HG03558 (cell line): Measurements from ENCODE around the gene ACER3.
"Not testable (repeated sequence)": the region's sequence is repeated elsewhere in the genome, so short reads cannot be mapped to it uniquely, and the experiment has no call there.

Experiments used
- ATAC-seq: cut with Tn5 transposase; IDR thresholded peaks from one replicate; pipeline ENCODE4 v1.9.1; 2021; ENCODE audit warnings: moderate number of reproducible peaks; ENCODE audit not compliant: unreplicated experiment; ENCODE audit errors: extremely low read depth

Gene ACER3

GRCh38 chr11:76835928-76836612 is 24.6 kb upstream of the ACER3 start:
- ATAC-seq, result no peak

- ATAC-seq, result no peak
Observed at GRCh38 chr11:76836613-76837291, 24.0 kb upstream of the ACER3 start.

- no peak for ATAC-seq
Observed at GRCh38 chr11:76837696-76838677, 22.7 kb upstream of the ACER3 start.

- no peak for ATAC-seq
Observed at GRCh38 chr11:76838678-76839068, 22.0 kb upstream of the ACER3 start.

- ATAC-seq, result no peak
Observed at GRCh38 chr11:76839311-76839710, 21.4 kb upstream of the ACER3 start.

GRCh38 chr11:76841923-76842452 is 18.7 kb upstream of the ACER3 start:
- no peak for ATAC-seq

- no peak for ATAC-seq
Observed at GRCh38 chr11:76843907-76844306, 16.8 kb upstream of the ACER3 start.

GRCh38 chr11:76844511-76844910 is 16.2 kb upstream of the ACER3 start:
- no peak for ATAC-seq

- ATAC-seq, result no peak
Observed at GRCh38 chr11:76845069-76845468, 15.6 kb upstream of the ACER3 start.

- ATAC-seq, result no peak
Observed at GRCh38 chr11:76846441-76846840, 14.3 kb upstream of the ACER3 start.

GRCh38 chr11:76849376-76849775 is 11.3 kb upstream of the ACER3 start:
- ATAC-seq, result no peak

- ATAC-seq, result no peak
Observed at GRCh38 chr11:76850130-76850529, 10.6 kb upstream of the ACER3 start.

GRCh38 chr11:76850815-76851214 is 9.9 kb upstream of the ACER3 start:
- no peak for ATAC-seq

GRCh38 chr11:76854709-76855108 is 6.0 kb upstream of the ACER3 start:
- ATAC-seq, result no peak

- ATAC-seq, result not testable (repeated sequence)
Observed at GRCh38 chr11:76855670-76856069, 5.0 kb upstream of the ACER3 start.

- ATAC-seq, result no peak
Observed at GRCh38 chr11:76856106-76856505, 4.6 kb upstream of the ACER3 start.

GRCh38 chr11:76856571-76856970 is 4.1 kb upstream of the ACER3 start:
- no peak for ATAC-seq

- no peak for ATAC-seq
Observed at GRCh38 chr11:76857781-76858410, 2.8 kb upstream of the ACER3 start.

- no peak for ATAC-seq
Observed at GRCh38 chr11:76859708-76860227, 950 bp upstream of the ACER3 start.

- ATAC-seq, result no peak
Observed at GRCh38 chr11:76861490-76861953, 804 bp downstream of the ACER3 start.
